WERI-Rb-1 (cell line): ENCODE measurements around the gene TMEM213.

ENCODE experiments used
- DNase-seq: peaks from one replicate; pipeline ENCODE4 v3.0.0-alpha.2; 2020
- H3K27ac ChIP-seq: fragments of 250-450 bp; sonication (Bioruptor Pico); 2 replicates; pipeline ENCODE4 v1.5.1; 2020; ENCODE audit warnings: mild to moderate bottlenecking, moderate library complexity
- H3K27me3 ChIP-seq: fragments of 250-450 bp; sonication (Bioruptor Pico); 2 replicates; pipeline ENCODE4 v1.5.1; 2021; ENCODE audit warnings: mild to moderate bottlenecking, low read depth, moderate library complexity; ENCODE audit not compliant: insufficient read depth, severe bottlenecking
- H3K36me3 ChIP-seq: fragments of 250-450 bp; sonication (Bioruptor Pico); 2 replicates; pipeline ENCODE4 v1.5.1; 2020; ENCODE audit warnings: mild to moderate bottlenecking, moderate library complexity
- H3K4me3 ChIP-seq: 2 replicates; pipeline ENCODE4 v1.5.1; 2011; ENCODE audit warnings: low read depth, mild to moderate bottlenecking, control low read depth, low read length
- H3K9me3 ChIP-seq: fragments of 250-450 bp; sonication (Bioruptor Pico); 2 replicates; pipeline ENCODE4 v1.5.1; 2021; ENCODE audit warnings: mild to moderate bottlenecking, moderate library complexity; ENCODE audit not compliant: severe bottlenecking
- TF ChIP-seq, protein P1 (sequence below): IDR thresholded peaks from 2 replicates; pipeline ENCODE4 v1.5.1; 2011; ENCODE audit warnings: low read depth, mild to moderate bottlenecking, control low read depth, inconsistent platforms, low read length

Gene TMEM213

DNA sequence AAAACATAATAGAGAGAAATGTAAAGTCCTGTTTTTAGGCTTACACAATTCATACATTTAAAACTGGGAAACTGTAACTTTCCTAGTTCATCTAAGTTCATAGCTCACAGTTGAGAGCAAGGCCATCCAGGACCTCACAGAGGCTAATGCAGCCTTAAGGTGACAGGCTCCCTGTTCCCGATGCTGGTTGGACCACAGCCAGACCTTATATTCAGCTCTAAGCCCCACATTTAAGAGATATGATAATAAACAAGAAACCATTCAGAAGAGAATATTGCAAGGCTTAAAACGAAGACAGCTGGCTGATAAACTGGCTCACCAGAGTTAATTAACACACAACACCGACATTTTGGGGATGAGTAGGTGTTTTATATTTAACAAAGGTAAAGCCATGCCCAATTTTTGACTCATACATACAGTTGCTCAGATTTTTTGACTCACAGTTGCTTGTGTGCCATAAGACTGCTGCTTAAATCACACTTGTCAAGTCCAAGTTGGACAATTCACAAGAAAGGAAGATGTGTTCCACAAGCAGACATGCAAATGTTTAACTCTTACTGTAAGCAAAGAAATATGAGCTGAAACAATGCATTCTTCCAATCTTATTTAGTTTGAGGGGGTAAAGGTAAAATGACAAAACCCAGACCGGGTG is 41.1 kb upstream of the TMEM213 start:
- H3K9me3 ChIP-seq: no peaks in the 10 kb centered on the region
- H3K36me3 ChIP-seq: no peaks in the 10 kb centered on the region
- TF ChIP-seq, protein P1, sequence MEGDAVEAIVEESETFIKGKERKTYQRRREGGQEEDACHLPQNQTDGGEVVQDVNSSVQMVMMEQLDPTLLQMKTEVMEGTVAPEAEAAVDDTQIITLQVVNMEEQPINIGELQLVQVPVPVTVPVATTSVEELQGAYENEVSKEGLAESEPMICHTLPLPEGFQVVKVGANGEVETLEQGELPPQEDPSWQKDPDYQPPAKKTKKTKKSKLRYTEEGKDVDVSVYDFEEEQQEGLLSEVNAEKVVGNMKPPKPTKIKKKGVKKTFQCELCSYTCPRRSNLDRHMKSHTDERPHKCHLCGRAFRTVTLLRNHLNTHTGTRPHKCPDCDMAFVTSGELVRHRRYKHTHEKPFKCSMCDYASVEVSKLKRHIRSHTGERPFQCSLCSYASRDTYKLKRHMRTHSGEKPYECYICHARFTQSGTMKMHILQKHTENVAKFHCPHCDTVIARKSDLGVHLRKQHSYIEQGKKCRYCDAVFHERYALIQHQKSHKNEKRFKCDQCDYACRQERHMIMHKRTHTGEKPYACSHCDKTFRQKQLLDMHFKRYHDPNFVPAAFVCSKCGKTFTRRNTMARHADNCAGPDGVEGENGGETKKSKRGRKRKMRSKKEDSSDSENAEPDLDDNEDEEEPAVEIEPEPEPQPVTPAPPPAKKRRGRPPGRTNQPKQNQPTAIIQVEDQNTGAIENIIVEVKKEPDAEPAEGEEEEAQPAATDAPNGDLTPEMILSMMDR: no peak
- no peak overlapping the region for H3K27ac ChIP-seq
- H3K27me3 ChIP-seq: no peaks in the 10 kb centered on the region
- H3K4me3 ChIP-seq: no peak overlapping the region
- DNase-seq: no peak

DNA sequence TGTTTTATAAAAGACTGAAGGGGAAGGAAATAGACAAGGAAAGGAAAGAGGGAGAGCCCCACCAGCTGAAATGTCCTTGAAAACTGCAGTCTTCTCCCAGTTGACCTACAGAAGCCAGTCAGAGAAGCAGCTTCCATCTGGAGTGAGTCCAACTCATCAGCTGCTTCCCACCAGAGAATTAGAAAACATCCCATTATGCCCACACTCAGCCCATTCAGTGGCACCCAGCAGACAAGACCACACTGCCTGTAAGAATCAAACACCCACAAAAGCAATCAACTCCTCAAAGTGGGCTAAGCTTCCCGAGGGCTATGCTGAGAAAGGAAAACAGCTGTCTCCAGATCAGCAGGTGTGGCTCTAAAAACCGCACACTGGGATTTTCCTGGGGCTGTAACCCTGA is 29.6 kb upstream of the TMEM213 start:
- H3K4me3 ChIP-seq: no peak overlapping the region
- no peak for DNase-seq
- TF ChIP-seq, protein P1: no peak
- H3K27ac ChIP-seq: no peak overlapping the region
- no peaks in the 10 kb centered on the region for H3K27me3 ChIP-seq
- H3K9me3 ChIP-seq: no peaks in the 10 kb centered on the region
- no peaks in the 10 kb centered on the region for H3K36me3 ChIP-seq

DNA sequence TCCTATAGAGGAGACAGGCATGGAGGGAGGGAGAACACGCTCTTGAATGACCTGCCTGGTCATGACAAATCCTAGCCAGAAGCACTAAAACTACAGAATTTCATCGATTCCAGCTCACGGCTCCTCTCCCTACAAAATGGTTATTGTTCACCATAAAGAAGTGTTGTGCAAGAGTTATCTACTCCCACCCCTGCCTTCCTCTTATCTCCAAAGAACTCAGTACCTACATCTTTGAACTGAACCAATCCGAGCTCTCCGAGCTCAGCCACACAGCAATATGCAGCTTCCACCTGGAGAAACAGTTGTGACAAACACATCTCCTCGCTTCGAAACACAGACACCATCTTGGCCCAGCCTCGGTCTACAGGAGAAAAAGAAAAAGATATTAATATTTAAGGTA is 26.9 kb upstream of the TMEM213 start:
- TF ChIP-seq, protein P1: no peak
- no peaks in the 10 kb centered on the region for H3K27me3 ChIP-seq
- H3K4me3 ChIP-seq: no peak overlapping the region
- H3K36me3 ChIP-seq: no peaks in the 10 kb centered on the region
- no peak overlapping the region for H3K27ac ChIP-seq
- no peaks in the 10 kb centered on the region for H3K9me3 ChIP-seq
- DNase-seq: no peak

DNA sequence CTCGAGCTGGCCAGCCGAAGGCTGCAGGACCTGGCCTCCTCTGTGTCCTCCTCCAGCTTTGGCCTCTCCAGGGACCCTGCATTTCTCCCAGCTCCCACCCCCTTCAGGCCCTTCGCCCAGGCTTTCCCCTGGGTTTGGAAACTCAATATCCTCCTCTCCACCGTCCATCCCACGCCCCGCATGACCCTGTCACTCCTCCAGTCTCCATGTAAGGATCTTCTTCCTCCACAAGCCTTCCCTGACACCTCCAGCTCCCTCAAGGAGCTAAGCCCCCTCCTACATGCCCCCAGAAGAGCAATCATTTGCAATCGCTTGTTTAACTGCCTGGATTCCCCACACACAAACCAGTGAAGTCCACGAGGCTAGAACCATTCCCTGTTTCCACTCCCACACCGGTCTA is 24.6 kb upstream of the TMEM213 start:
- H3K27me3 ChIP-seq: no peaks in the 10 kb centered on the region
- TF ChIP-seq, protein P1: no peak
- DNase-seq: no peak
- H3K27ac ChIP-seq: no peak overlapping the region
- no peaks in the 10 kb centered on the region for H3K36me3 ChIP-seq
- no peak overlapping the region for H3K4me3 ChIP-seq
- H3K9me3 ChIP-seq: no peaks in the 10 kb centered on the region

DNA sequence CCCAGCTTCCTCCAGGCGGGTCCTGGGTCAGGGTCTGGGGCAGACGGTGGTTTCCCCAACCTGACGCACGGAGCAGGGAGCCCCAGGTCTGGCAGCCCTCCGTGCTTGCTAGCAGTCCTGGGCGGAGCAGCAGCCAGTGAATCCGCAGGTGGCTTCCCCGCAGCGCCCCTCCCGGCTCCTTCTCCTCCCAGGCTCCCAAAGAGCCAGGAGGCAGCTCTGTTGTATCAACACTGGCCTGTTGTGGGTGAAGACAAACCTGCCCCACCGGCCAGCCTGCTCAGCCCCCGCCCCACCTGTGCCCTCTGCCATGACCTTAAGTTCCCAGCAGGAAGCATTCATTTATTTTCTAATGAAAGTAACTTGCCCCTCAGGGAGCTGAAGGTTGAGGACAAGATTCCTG is 24.0 kb upstream of the TMEM213 start:
- H3K4me3 ChIP-seq: no peak overlapping the region
- no peaks in the 10 kb centered on the region for H3K36me3 ChIP-seq
- no peaks in the 10 kb centered on the region for H3K27me3 ChIP-seq
- DNase-seq: no peak
- H3K27ac ChIP-seq: no peak overlapping the region
- TF ChIP-seq, protein P1: no peak
- no peaks in the 10 kb centered on the region for H3K9me3 ChIP-seq
